GM12874 (cell line): ENCODE data around the gene UBTD1.

ENCODE experiments used
- CTCF ChIP-seq: IDR thresholded peaks from 2 replicates; pipeline ENCODE4 v1.5.1; 2011; ENCODE audit warnings: low read depth, mild to moderate bottlenecking, control low read depth, low read length, moderate library complexity; ENCODE audit not compliant: insufficient read depth

UBTD1 gene

GRCh38 chr10:97499561-97500296 lies 1.0 kb downstream of the UBTD1 start:
- TF ChIP-seq CTCF, result no peak

GRCh38 chr10:97500297-97500575 lies 1.5 kb downstream of the UBTD1 start:
- no peak for TF ChIP-seq CTCF

GRCh38 chr10:97502916-97503315 lies 4.2 kb downstream of the UBTD1 start:
- no peak for TF ChIP-seq CTCF

GRCh38 chr10:97503406-97503805 lies 4.7 kb downstream of the UBTD1 start:
- TF ChIP-seq CTCF, result no peak

- TF ChIP-seq CTCF, result no peak
Observed at GRCh38 chr10:97505152-97505551, 6.4 kb downstream of the UBTD1 start.

- TF ChIP-seq CTCF, result no peak
Observed at GRCh38 chr10:97506199-97506991, 7.7 kb downstream of the UBTD1 start.

- no peak for TF ChIP-seq CTCF
Observed at GRCh38 chr10:97508342-97508741, 9.6 kb downstream of the UBTD1 start.
